Natural killer cell (primary cell): ENCODE data around the gene OSBP2. TPM values are rescaled to one million over a fixed set of nuclear protein-coding genes. Genes with fewer than 3 reads are reported as not detected.

ENCODE experiments used
- ATAC-seq, 3 donors: fragments of 150-1000 bp in 2 of 3; fragments of 200-7000 bp in 1 of 3; cut with Tn5 transposase; 1 replicate in 1 of 3; 2 replicates in 2 of 3; pipeline ENCODE4 v1.10.0; 2021; ENCODE audit warnings: mild to moderate bottlenecking in 2 of 3, moderate library complexity in 2 of 3
- DNase-seq, 2 donors: peaks; one replicate each; pipeline versions ENCODE4 v3.0.0 to v3.0.0-alpha.2; 2013 to 2021; ENCODE audit warnings: mixed read lengths in 1 of 2
- H3K27ac ChIP-seq: one replicate; pipeline ENCODE4 v1.5.1; 2013; ENCODE audit warnings: mild to moderate bottlenecking, low read length
- H3K27me3 ChIP-seq: one replicate; pipeline ENCODE4 v1.6.1; 2013; ENCODE audit warnings: low read length; ENCODE audit not compliant: control insufficient read depth, insufficient read depth
- H3K36me3 ChIP-seq: one replicate; pipeline ENCODE4 v1.6.1; 2013; ENCODE audit warnings: low read length; ENCODE audit not compliant: control insufficient read depth, insufficient read depth
- H3K4me1 ChIP-seq: one replicate; pipeline ENCODE4 v1.6.1; 2013; ENCODE audit warnings: low read length; ENCODE audit not compliant: control insufficient read depth, insufficient read depth
- H3K4me3 ChIP-seq: one replicate; pipeline ENCODE4 v1.5.1; 2013; ENCODE audit warnings: low read length
- H3K9me3 ChIP-seq: one replicate; pipeline ENCODE4 v1.6.1; 2013; ENCODE audit warnings: low read length; ENCODE audit not compliant: control insufficient read depth, insufficient read depth
- H3K27ac Mint-ChIP-seq, 2 donors: one replicate each; pipeline ENCODE4 v1.8.0; 2022; ENCODE audit warnings: mild to moderate bottlenecking in 2 of 2, mixed read lengths in 2 of 2, moderate library complexity in 1 of 2
- H3K27me3 Mint-ChIP-seq, 2 donors: one replicate each; pipeline ENCODE4 v1.8.0; 2022; ENCODE audit warnings: low read depth in 2 of 2, mixed read lengths in 2 of 2
- H3K36me3 Mint-ChIP-seq: one replicate; pipeline ENCODE4 v1.8.0; 2022; ENCODE audit warnings: mixed read lengths
- H3K4me1 Mint-ChIP-seq, 2 donors: one replicate each; pipeline ENCODE4 v1.8.0; 2022; ENCODE audit warnings: mixed read lengths in 2 of 2
- H3K4me3 Mint-ChIP-seq: one replicate; pipeline ENCODE4 v1.8.0; 2022; ENCODE audit warnings: mild to moderate bottlenecking, moderate library complexity, mixed read lengths
- H3K9me3 Mint-ChIP-seq, 2 donors: one replicate each; pipeline ENCODE4 v1.8.0; 2022; ENCODE audit warnings: mixed read lengths in 2 of 2
- CTCF ChIP-seq: fragments of 200-600 bp; IDR thresholded peaks from one replicate; pipeline ENCODE4 v1.8.0; 2022; ENCODE audit warnings: antibody characterized with exemption
- WGBS: methylation state at CpG from one replicate; pipeline ENCODE4 v1.1.7; 2013; ENCODE audit warnings: missing lambda C conversion rate; ENCODE audit not compliant: insufficient coverage; 5-methylcytosine and 5-hydroxymethylcytosine counted together
- intact Hi-C: fragments of 100-400 bp; cut with micrococcal nuclease; formaldehyde crosslinking; loops from one replicate; pipeline ENCODE4 v1.14.2; 2022
- total RNA-seq, 4 donors: library from RNA; stranded (reverse); fragments of 120-200 nt in 1 of 4; gene quantifications; one replicate each; pipeline versions ENCODE4 v1.2.3 to v1.2.4, GENCODE V29; 2013 to 2022

OSBP2 gene
- total RNA-seq, 3 donors from 2014 or later (not counting 1 experiment from before 2014, with no cell fraction given) = 0.65 to 1.2 (median 0.79) TPM

GRCh38 chr22:30878516-30879414 is 184.1 kb downstream of the OSBP2 start:
- Histone ChIP-seq H3K27ac (no peak overlapping the region), H3K27me3 (no peaks in the 10 kb centered on the region), H3K9me3 (no peaks in the 10 kb centered on the region), H3K36me3 (no peaks in the 10 kb centered on the region), H3K4me3 (no peak overlapping the region), H3K4me1 (no peaks in the 10 kb centered on the region)
- Mint-ChIP-seq H3K27me3 (no peaks in the 10 kb centered on the region), H3K4me1 (no peaks in the 10 kb centered on the region), H3K9me3 (no peaks in the 10 kb centered on the region), H3K4me3 (no peak overlapping the region), H3K36me3 (no peaks in the 10 kb centered on the region), H3K27ac (no peak overlapping the region)
- intact Hi-C loops = no loop called here
- ATAC-seq (no peak), DNase-seq (no peak)
- no peak for TF ChIP-seq CTCF
- 71% methylated on average over 16 of the region's 16 CpGs for WGBS

GRCh38 chr22:30879415-30879797 is 184.7 kb downstream of the OSBP2 start:
- no peaks in the 10 kb centered on the region for H3K27me3 ChIP-seq
- intact Hi-C loops = no loop called here
- no peaks in the 10 kb centered on the region for H3K4me1 Mint-ChIP-seq
- no peaks in the 10 kb centered on the region for H3K27me3 Mint-ChIP-seq
- H3K4me1 ChIP-seq = no peaks in the 10 kb centered on the region
- H3K36me3 ChIP-seq = no peaks in the 10 kb centered on the region
- no peaks in the 10 kb centered on the region for H3K36me3 Mint-ChIP-seq
- no peak for DNase-seq
- no peak for TF ChIP-seq CTCF
- H3K27ac ChIP-seq = no peak overlapping the region
- no peaks in the 10 kb centered on the region for H3K9me3 Mint-ChIP-seq
- no peak overlapping the region for H3K27ac Mint-ChIP-seq
- no peak for ATAC-seq
- H3K4me3 ChIP-seq = no peak overlapping the region
- no peaks in the 10 kb centered on the region for H3K9me3 ChIP-seq
- H3K4me3 Mint-ChIP-seq = no peak overlapping the region
- WGBS = 81% methylated on average over 8 of the region's 8 CpGs

- Mint-ChIP-seq H3K27me3 (no peaks in the 10 kb centered on the region), H3K36me3 (no peaks in the 10 kb centered on the region), H3K4me1 (no peaks in the 10 kb centered on the region), H3K27ac (no peak overlapping the region), H3K9me3 (no peaks in the 10 kb centered on the region), H3K4me3 (no peak overlapping the region)
- Histone ChIP-seq H3K9me3 (no peaks in the 10 kb centered on the region), H3K4me3 (no peak overlapping the region), H3K36me3 (no peaks in the 10 kb centered on the region), H3K4me1 (no peaks in the 10 kb centered on the region), H3K27me3 (no peaks in the 10 kb centered on the region), H3K27ac (no peak overlapping the region)
- no peak for DNase-seq
- TF ChIP-seq CTCF = no peak
- ATAC-seq = no peak
- intact Hi-C loops = no loop called here
- 85% methylated on average over 8 of the region's 8 CpGs for WGBS
These were observed 185.5 kb downstream of the OSBP2 start for GRCh38 chr22:30880181-30880601.
